ENCODE data around the gene SRP68. TPM values are rescaled to one million over a fixed set of nuclear protein-coding genes. Genes with fewer than 3 reads are reported as not detected.
A peak's percentile ranks its signal among the peaks of the same experiment; 100 is the strongest.

Gene SRP68
- total RNA-seq, 4 donors from 2014 or later = 51.5 to 58.6 (median 53.5) TPM

GRCh38 chr17:76003915-76004314 lies 68.4 kb downstream of the SRP68 start:
- TF ChIP-seq EP300 (IDR thresholded peaks at IDR 0.05) (no peak), CTCF (IDR thresholded peaks at IDR 0.05) (no peak), POLR2A (IDR thresholded peaks at IDR 0.05) (no peak)
- Histone ChIP-seq H3K4me1 (peaks cover 0 to 8% (median 0%) of the 10 kb centered on the region in 4 donors), H3K27ac (peak overlapping the region in 1 of 4 donors; percentile 41), H3K36me3 (peaks cover 0 to 17% (median 0%) of the 10 kb centered on the region in 3 donors), H3K27me3 (no peaks in the 10 kb centered on the region), H3K4me3 (no peak overlapping the region), H3K9me3 (no peaks in the 10 kb centered on the region)
- WGBS, 2 donors = 77 to 81% methylated on average over 6 of the region's 6 CpGs
- DNase-seq (ENCODE audit: low spot score in 2 of 2) = no peak

GRCh38 chr17:76002100-76002499 lies 70.2 kb downstream of the SRP68 start:
- no peak for DNase-seq (ENCODE audit: low spot score in 2 of 2)
- Histone ChIP-seq H3K4me1 (peaks cover 0 to 15% (median 3%) of the 10 kb centered on the region in 4 donors), H3K27me3 (no peaks in the 10 kb centered on the region), H3K4me3 (no peak overlapping the region), H3K9me3 (no peaks in the 10 kb centered on the region), H3K27ac (no peak overlapping the region), H3K36me3 (peaks cover 0 to 17% (median 0%) of the 10 kb centered on the region in 3 donors)
- no peak for TF ChIP-seq CTCF (IDR thresholded peaks at IDR 0.05)
- no peak for TF ChIP-seq EP300 (IDR thresholded peaks at IDR 0.05)
- no peak for TF ChIP-seq POLR2A (IDR thresholded peaks at IDR 0.05)
- 95 to 98% methylated on average over 12 of the region's 12 CpGs for WGBS, 2 donors

- TF ChIP-seq EP300 (IDR thresholded peaks at IDR 0.05) (no peak), CTCF (IDR thresholded peaks at IDR 0.05) (no peak), POLR2A (IDR thresholded peaks at IDR 0.05) (no peak)
- Histone ChIP-seq H3K27me3 (no peaks in the 10 kb centered on the region), H3K36me3 (peaks cover 0 to 20% (median 0%) of the 10 kb centered on the region in 3 donors), H3K9me3 (no peaks in the 10 kb centered on the region), H3K4me1 (peaks cover 0 to 21% (median 6%) of the 10 kb centered on the region in 4 donors), H3K4me3 (no peak within 1 kb of the TSS), H3K27ac (peak within 1 kb of the TSS in 1 of 4 donors; percentile 22)
- no peak for DNase-seq (ENCODE audit: low spot score in 2 of 2)
- 79 to 81% methylated on average over 11 to 15 of the region's 21 CpGs for WGBS, 2 donors
Observed at GRCh38 chr17:76000755-76001521, 71.4 kb downstream of the SRP68 start, which contains the start of gene CDK3. Gene CDK3, plus strand, starts transcription at chr17:76000855. Its CDS starts 571 bp downstream, at chr17:76001426.

GRCh38 chr17:76000016-76000754 lies 72.1 kb downstream of the SRP68 start:
- Histone ChIP-seq H3K9me3 (no peaks in the 10 kb centered on the region), H3K27ac (peak overlapping the region in 1 of 4 donors; percentile 22), H3K36me3 (peaks cover 0 to 27% (median 0%) of the 10 kb centered on the region in 3 donors), H3K4me3 (no peak overlapping the region), H3K4me1 (peaks cover 0 to 14% (median 6%) of the 10 kb centered on the region in 4 donors), H3K27me3 (no peaks in the 10 kb centered on the region)
- 64 to 71% methylated on average over 30 to 31 of the region's 31 CpGs for WGBS, 2 donors
- DNase-seq (ENCODE audit: low spot score in 2 of 2) = peak in 1 of 2 donors; percentile 34
- TF ChIP-seq POLR2A (IDR thresholded peaks at IDR 0.05) = no peak
- TF ChIP-seq CTCF (IDR thresholded peaks at IDR 0.05) = peak; percentile 33 to 73 (median 63)
